ENCODE measurements around the gene SLC10A2. TPM values are rescaled to one million over a fixed set of nuclear protein-coding genes. Genes with fewer than 3 reads are reported as not detected.
"Not testable (repeated sequence)": the region's sequence is repeated elsewhere in the genome, so short reads cannot be mapped to it uniquely, and the experiment has no call there.

Gene SLC10A2
- not detected for total RNA-seq

DNA sequence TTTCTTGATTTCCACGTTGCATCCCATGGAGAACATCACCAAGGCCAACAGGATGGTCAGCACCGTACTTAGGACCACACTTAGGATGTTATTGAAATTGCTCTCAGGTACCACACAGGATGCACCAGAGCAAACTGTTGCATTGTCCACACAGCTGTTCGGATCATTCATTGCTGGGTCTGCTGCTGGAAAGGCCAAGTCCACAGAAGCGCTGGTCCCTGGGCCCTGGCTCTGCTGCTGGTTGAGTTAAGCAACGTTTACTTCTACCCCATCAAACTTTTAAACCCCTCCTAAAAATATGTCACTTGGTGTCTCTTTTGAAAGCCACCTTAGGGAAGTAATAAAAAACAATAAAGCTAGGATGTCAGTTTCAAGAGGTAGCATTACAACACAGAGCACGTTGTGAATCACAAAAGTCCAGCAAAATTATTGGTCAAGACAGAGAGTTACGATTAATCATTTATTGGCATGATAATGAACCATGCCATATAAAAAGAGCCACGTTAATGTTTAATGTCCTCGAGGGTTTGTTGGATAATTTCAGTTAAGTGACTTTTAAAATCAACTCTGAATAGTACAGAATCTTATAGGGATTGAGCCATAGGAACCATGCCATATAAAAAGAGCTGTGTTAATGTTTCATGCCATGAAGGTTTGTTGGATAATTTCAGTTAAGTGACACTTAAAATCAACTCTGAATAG is at the start of gene SLC10A2:
Gene SLC10A2, minus strand, starts transcription at position 339 of the 702 bp plus-strand sequence. Its CDS starts 168 bp downstream, at position 171.
- no peak within 1 kb of the TSS for H3K27ac Mint-ChIP-seq
- H3K4me3 Mint-ChIP-seq, result no peak within 1 kb of the TSS
- no peaks in the 10 kb centered on the region for H3K27me3 Mint-ChIP-seq (ENCODE audit: low read depth)
- CTCF ChIA-PET, result no interaction called here
- DNase-seq, result no peak
- H3K4me1 Mint-ChIP-seq (ENCODE audit: low read depth), result no peaks in the 10 kb centered on the region
- no peaks in the 10 kb centered on the region for H3K9me3 Mint-ChIP-seq
- intact Hi-C loops (cut with micrococcal nuclease), result no loop called here
- H3K36me3 Mint-ChIP-seq (ENCODE audit: low read depth), result no peaks in the 10 kb centered on the region

DNA sequence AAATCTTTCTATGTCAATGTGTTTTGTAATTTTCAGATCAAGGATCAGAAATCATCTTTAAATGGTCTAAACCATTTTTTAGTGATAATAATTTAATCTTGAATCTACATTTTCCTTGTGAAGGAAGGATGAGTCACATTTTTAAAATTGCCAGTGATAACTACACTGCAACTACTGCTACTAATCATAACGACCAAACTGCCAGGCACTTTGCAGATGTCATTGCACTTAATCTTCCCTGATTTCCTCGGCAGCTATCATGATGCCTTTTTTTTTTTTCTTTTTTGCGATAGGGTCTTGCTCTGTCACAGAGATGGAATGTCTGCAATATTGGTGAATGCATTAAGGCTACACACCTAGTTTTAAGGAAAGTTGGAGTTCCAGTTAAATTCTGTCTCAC is 41.4 kb upstream of the SLC10A2 start:
- Mint-ChIP-seq H3K4me3 (no peak overlapping the region), H3K27ac (no peak overlapping the region), H3K4me1 (ENCODE audit: low read depth) (no peaks in the 10 kb centered on the region), H3K36me3 (ENCODE audit: low read depth) (no peaks in the 10 kb centered on the region), H3K27me3 (ENCODE audit: low read depth) (peaks cover 2% of the 10 kb centered on the region), H3K9me3 (no peaks in the 10 kb centered on the region)
- CTCF ChIA-PET, result no interaction called here
- no peak for DNase-seq
- intact Hi-C loops (cut with micrococcal nuclease), result no loop called here

GRCh38 chr13:103104340-103104739 is 38.1 kb upstream of the SLC10A2 start:
- no peaks in the 10 kb centered on the region for H3K36me3 Mint-ChIP-seq (ENCODE audit: low read depth)
- H3K9me3 Mint-ChIP-seq, result no peaks in the 10 kb centered on the region
- H3K4me3 Mint-ChIP-seq, result no peak overlapping the region

DNA sequence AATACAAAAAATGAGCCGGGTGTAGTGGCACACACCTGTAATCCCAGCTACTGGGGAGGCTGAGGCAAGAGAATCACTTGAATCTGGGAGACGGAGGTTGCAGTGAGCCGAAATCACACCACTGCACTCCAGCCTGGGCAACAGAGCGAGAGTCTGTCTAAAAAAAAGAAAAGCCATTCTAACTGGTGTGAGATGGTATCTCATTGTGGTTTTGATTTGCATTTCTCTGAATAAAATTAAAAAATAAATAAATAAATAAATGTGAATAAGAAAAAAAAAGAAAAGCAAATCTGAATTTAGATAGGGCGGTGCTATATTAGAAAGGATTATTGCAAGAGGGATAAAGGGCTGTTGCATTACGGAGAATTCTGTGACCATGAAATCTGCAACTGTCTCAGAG is 37.2 kb upstream of the SLC10A2 start:
- H3K36me3 Mint-ChIP-seq (ENCODE audit: low read depth); H3K9me3 Mint-ChIP-seq; H3K4me1 Mint-ChIP-seq (ENCODE audit: low read depth); H3K4me3 Mint-ChIP-seq; DNase-seq; CTCF ChIA-PET; H3K27me3 Mint-ChIP-seq (ENCODE audit: low read depth); intact Hi-C loops (cut with micrococcal nuclease); H3K27ac Mint-ChIP-seq: not testable (repeated sequence)

More at GRCh38 chr13:103104340-103104739, 38.1 kb upstream of the SLC10A2 start:
- Mint-ChIP-seq H3K4me1 (ENCODE audit: low read depth) (no peaks in the 10 kb centered on the region), H3K27ac (no peak overlapping the region), H3K27me3 (ENCODE audit: low read depth) (peaks cover 2% of the 10 kb centered on the region)
- no peak for DNase-seq
- intact Hi-C loops (cut with micrococcal nuclease), result no loop called here
- CTCF ChIA-PET, result no interaction called here

DNA sequence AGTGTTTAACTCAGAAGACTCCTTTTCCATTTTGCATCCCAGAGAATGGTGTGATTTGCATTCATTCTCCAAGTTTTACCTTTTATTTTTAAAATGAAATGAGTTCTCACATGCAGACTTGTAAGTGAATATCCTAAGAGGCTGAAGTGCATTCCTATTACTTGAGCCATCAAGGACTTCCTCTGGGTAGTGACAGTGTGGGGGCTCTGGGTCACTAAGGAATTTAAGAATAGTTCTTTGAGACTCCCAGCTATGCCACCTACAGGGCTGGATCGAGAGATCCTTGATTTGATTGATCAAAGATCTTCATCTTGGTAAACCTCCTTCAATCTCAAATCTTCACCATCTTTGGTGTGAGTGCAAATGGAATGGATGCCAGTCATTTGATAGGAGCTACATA is 36.3 kb upstream of the SLC10A2 start:
- H3K27me3 Mint-ChIP-seq (ENCODE audit: low read depth), result no peaks in the 10 kb centered on the region
- intact Hi-C loops (cut with micrococcal nuclease), result no loop called here
- no peak overlapping the region for H3K4me3 Mint-ChIP-seq
- no peak overlapping the region for H3K27ac Mint-ChIP-seq
- H3K36me3 Mint-ChIP-seq (ENCODE audit: low read depth), result no peaks in the 10 kb centered on the region
- CTCF ChIA-PET, result no interaction called here
- no peaks in the 10 kb centered on the region for H3K9me3 Mint-ChIP-seq
- H3K4me1 Mint-ChIP-seq (ENCODE audit: low read depth), result no peaks in the 10 kb centered on the region
- DNase-seq, result no peak

GRCh38 chr13:103101901-103102300 is 35.7 kb upstream of the SLC10A2 start:
- H3K9me3 Mint-ChIP-seq, result no peaks in the 10 kb centered on the region
- no peak overlapping the region for H3K27ac Mint-ChIP-seq
- no peaks in the 10 kb centered on the region for H3K4me1 Mint-ChIP-seq (ENCODE audit: low read depth)
- no peaks in the 10 kb centered on the region for H3K27me3 Mint-ChIP-seq (ENCODE audit: low read depth)
- intact Hi-C loops (cut with micrococcal nuclease), result no loop called here
- CTCF ChIA-PET, result no interaction called here
- no peak overlapping the region for H3K4me3 Mint-ChIP-seq
- H3K36me3 Mint-ChIP-seq (ENCODE audit: low read depth), result no peaks in the 10 kb centered on the region
- DNase-seq, result no peak

GRCh38 chr13:103101500-103101899 is 35.3 kb upstream of the SLC10A2 start:
- Mint-ChIP-seq H3K4me3 (no peak overlapping the region), H3K9me3 (no peaks in the 10 kb centered on the region), H3K27me3 (ENCODE audit: low read depth) (no peaks in the 10 kb centered on the region), H3K27ac (no peak overlapping the region), H3K4me1 (ENCODE audit: low read depth) (no peaks in the 10 kb centered on the region), H3K36me3 (ENCODE audit: low read depth) (no peaks in the 10 kb centered on the region)
- CTCF ChIA-PET, result no interaction called here
- no peak for DNase-seq
- intact Hi-C loops (cut with micrococcal nuclease), result no loop called here

- H3K4me1 Mint-ChIP-seq (ENCODE audit: low read depth), result no peaks in the 10 kb centered on the region
- DNase-seq, result no peak
- CTCF ChIA-PET, result no interaction called here
- H3K27ac Mint-ChIP-seq, result no peak overlapping the region
- H3K27me3 Mint-ChIP-seq (ENCODE audit: low read depth), result no peaks in the 10 kb centered on the region
- no peaks in the 10 kb centered on the region for H3K36me3 Mint-ChIP-seq (ENCODE audit: low read depth)
- H3K9me3 Mint-ChIP-seq, result no peaks in the 10 kb centered on the region
- intact Hi-C loops (cut with micrococcal nuclease), result no loop called here
- H3K4me3 Mint-ChIP-seq, result no peak overlapping the region
Measured at GRCh38 chr13:103100830-103101229, 34.6 kb upstream of the SLC10A2 start.

- CTCF ChIA-PET, result no interaction called here
- Mint-ChIP-seq H3K27me3 (ENCODE audit: low read depth) (no peaks in the 10 kb centered on the region), H3K27ac (no peak overlapping the region), H3K4me1 (ENCODE audit: low read depth) (no peaks in the 10 kb centered on the region), H3K9me3 (no peaks in the 10 kb centered on the region), H3K36me3 (ENCODE audit: low read depth) (no peaks in the 10 kb centered on the region), H3K4me3 (no peak overlapping the region)
- no peak for DNase-seq
- intact Hi-C loops (cut with micrococcal nuclease), result no loop called here
Measured at GRCh38 chr13:103099722-103100293, 33.6 kb upstream of the SLC10A2 start.

GRCh38 chr13:103098535-103098934 is 32.3 kb upstream of the SLC10A2 start:
- H3K36me3 Mint-ChIP-seq (ENCODE audit: low read depth), result no peaks in the 10 kb centered on the region
- H3K9me3 Mint-ChIP-seq, result peaks cover 6% of the 10 kb centered on the region
- H3K27me3 Mint-ChIP-seq (ENCODE audit: low read depth), result no peaks in the 10 kb centered on the region
- intact Hi-C loops (cut with micrococcal nuclease), result no loop called here
- CTCF ChIA-PET, result no interaction called here
- H3K4me3 Mint-ChIP-seq, result no peak overlapping the region
- H3K4me1 Mint-ChIP-seq (ENCODE audit: low read depth), result no peaks in the 10 kb centered on the region
- no peak overlapping the region for H3K27ac Mint-ChIP-seq
- DNase-seq, result no peak

- DNase-seq, result no peak
- H3K27me3 Mint-ChIP-seq (ENCODE audit: low read depth), result no peaks in the 10 kb centered on the region
- no peaks in the 10 kb centered on the region for H3K36me3 Mint-ChIP-seq (ENCODE audit: low read depth)
- H3K4me1 Mint-ChIP-seq (ENCODE audit: low read depth), result no peaks in the 10 kb centered on the region
- no peak overlapping the region for H3K4me3 Mint-ChIP-seq
- H3K27ac Mint-ChIP-seq, result no peak overlapping the region
- peaks cover 12% of the 10 kb centered on the region for H3K9me3 Mint-ChIP-seq
- intact Hi-C loops (cut with micrococcal nuclease), result no loop called here
- CTCF ChIA-PET, result no interaction called here
Measured at GRCh38 chr13:103097366-103097928, 31.2 kb upstream of the SLC10A2 start.

DNA sequence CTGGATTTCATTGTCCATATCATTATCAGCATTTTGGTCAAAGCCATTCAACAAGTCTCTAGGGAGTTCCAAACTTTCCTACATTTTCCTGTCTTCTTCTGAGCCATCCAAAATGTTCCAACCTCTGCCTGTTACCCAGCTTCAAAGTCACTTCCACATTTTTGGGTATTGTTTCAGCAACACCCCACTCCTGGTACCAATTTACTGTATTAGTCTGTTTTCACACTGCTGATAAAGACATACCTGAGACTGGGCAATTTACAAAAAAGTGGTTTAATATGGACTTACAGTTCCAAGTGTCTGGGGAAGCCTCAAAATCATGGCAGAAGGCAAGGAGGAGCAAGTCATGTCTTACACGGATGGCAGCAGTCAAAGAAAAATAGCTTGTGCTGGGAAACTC is 27.4 kb upstream of the SLC10A2 start:
- intact Hi-C loops (cut with micrococcal nuclease); H3K36me3 Mint-ChIP-seq (ENCODE audit: low read depth); H3K4me3 Mint-ChIP-seq; H3K27ac Mint-ChIP-seq; CTCF ChIA-PET; DNase-seq; H3K4me1 Mint-ChIP-seq (ENCODE audit: low read depth); H3K27me3 Mint-ChIP-seq (ENCODE audit: low read depth): not testable (repeated sequence)
- peaks cover 16% of the 10 kb centered on the region for H3K9me3 Mint-ChIP-seq

DNA sequence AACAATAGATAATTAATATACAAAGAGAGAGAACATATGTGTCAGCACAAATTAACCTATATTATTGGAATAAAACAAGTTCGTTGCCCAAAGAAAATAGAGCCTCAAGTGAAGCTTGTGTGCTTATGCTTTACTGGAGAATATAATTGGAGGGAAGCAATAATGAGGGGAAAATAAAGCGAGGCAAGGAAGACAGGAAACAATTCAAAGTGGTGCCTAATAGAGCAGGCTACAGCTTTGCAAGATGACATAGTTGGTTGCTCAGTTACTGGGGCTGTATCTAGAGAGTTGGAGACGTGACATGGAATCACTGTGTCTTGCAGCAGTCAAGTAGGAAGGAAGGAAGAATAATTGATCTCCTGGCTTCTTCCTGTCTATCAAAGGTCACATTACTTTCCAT is 21.1 kb upstream of the SLC10A2 start:
- Mint-ChIP-seq H3K36me3 (ENCODE audit: low read depth) (no peaks in the 10 kb centered on the region), H3K4me1 (ENCODE audit: low read depth) (no peaks in the 10 kb centered on the region), H3K27ac (no peak overlapping the region), H3K9me3 (peaks cover 4% of the 10 kb centered on the region), H3K4me3 (no peak overlapping the region), H3K27me3 (ENCODE audit: low read depth) (peaks cover 3% of the 10 kb centered on the region)
- DNase-seq, result no peak
- intact Hi-C loops (cut with micrococcal nuclease), result no loop called here
- CTCF ChIA-PET, result no interaction called here

All from activated naive CD4-positive, alpha-beta T cell treated with anti-CD3 and anti-CD28 coated beads for 36 hours (primary cell).